DMS114 treated with DMSO at 0.1 percent for 48 hours (cell line): Measurements from ENCODE around the gene PXYLP1.

ENCODE experiments used
- DNase-seq: peaks from one replicate; lab custom pipeline; 2025; ENCODE audit not compliant: unreplicated experiment; lab: John Stamatoyannopoulos, UW

PXYLP1 gene

GRCh38 chr3:141248064-141248463 is 16.4 kb downstream of the PXYLP1 start:
- no peak for DNase-seq

GRCh38 chr3:141249041-141249440 is 17.4 kb downstream of the PXYLP1 start:
- DNase-seq = no peak

- no peak for DNase-seq
Measured at GRCh38 chr3:141250342-141250741, 18.7 kb downstream of the PXYLP1 start.

- DNase-seq = no peak
Measured at GRCh38 chr3:141250828-141251227, 19.2 kb downstream of the PXYLP1 start.

GRCh38 chr3:141253326-141253725 is 21.7 kb downstream of the PXYLP1 start:
- DNase-seq = no peak

- no peak for DNase-seq
Measured at GRCh38 chr3:141253811-141254210, 22.2 kb downstream of the PXYLP1 start.

- no peak for DNase-seq
Measured at GRCh38 chr3:141255137-141255845, 23.7 kb downstream of the PXYLP1 start.

GRCh38 chr3:141255846-141256261 is 24.2 kb downstream of the PXYLP1 start:
- DNase-seq = no peak

GRCh38 chr3:141256820-141257219 is 25.2 kb downstream of the PXYLP1 start:
- no peak for DNase-seq

- DNase-seq = no peak
Measured at GRCh38 chr3:141257961-141258360, 26.3 kb downstream of the PXYLP1 start.

GRCh38 chr3:141258973-141259372 is 27.3 kb downstream of the PXYLP1 start:
- DNase-seq = no peak

GRCh38 chr3:141259821-141260629 is 28.4 kb downstream of the PXYLP1 start:
- DNase-seq = no peak

GRCh38 chr3:141260630-141260927 is 29.0 kb downstream of the PXYLP1 start:
- no peak for DNase-seq

- DNase-seq = no peak
Measured at GRCh38 chr3:141261472-141262307, 30.1 kb downstream of the PXYLP1 start.

- no peak for DNase-seq
Measured at GRCh38 chr3:141262308-141262705, 30.7 kb downstream of the PXYLP1 start.

- DNase-seq = no peak
Measured at GRCh38 chr3:141266186-141266585, 34.6 kb downstream of the PXYLP1 start.

- DNase-seq = no peak
Measured at GRCh38 chr3:141266797-141267555, 35.4 kb downstream of the PXYLP1 start.

GRCh38 chr3:141267629-141268028 is 36.0 kb downstream of the PXYLP1 start:
- DNase-seq = no peak

GRCh38 chr3:141268306-141268705 is 36.7 kb downstream of the PXYLP1 start:
- DNase-seq = no peak

GRCh38 chr3:141268791-141269190 is 37.2 kb downstream of the PXYLP1 start:
- DNase-seq = no peak

GRCh38 chr3:141269961-141270360 is 38.3 kb downstream of the PXYLP1 start:
- no peak for DNase-seq
